ENCODE data around the gene CRYBA1. TPM values are rescaled to one million over a fixed set of nuclear protein-coding genes. Genes with fewer than 3 reads are reported as not detected.

The CRYBA1 gene, protein sequence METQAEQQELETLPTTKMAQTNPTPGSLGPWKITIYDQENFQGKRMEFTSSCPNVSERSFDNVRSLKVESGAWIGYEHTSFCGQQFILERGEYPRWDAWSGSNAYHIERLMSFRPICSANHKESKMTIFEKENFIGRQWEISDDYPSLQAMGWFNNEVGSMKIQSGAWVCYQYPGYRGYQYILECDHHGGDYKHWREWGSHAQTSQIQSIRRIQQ
- not detected in 2 replicates for total RNA-seq

DNA sequence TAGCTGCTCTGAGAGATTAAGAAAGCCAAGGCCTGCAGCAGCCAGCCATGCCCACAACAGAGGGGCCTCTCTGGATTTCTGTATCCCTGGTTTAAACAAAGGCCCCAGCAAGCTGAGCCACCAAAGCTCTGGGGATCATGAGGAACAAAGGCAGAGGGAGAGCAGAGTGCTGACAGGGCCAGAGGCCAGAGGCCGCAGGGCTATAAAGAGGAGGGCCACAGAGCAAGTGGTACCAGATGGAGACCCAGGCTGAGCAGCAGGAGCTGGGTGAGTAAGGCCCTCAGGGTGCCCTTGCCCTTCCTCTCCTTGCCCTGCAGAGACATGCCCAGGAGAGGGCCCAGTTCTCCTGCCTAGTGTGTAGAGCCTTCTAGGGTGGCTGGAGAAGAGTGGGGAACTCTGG, at the start of gene CRYBA1:
CRYBA1 (plus strand) TSS at position 232 of the 400 bp plus-strand sequence; CDS start at position 237, 5 bp downstream.

DNA sequence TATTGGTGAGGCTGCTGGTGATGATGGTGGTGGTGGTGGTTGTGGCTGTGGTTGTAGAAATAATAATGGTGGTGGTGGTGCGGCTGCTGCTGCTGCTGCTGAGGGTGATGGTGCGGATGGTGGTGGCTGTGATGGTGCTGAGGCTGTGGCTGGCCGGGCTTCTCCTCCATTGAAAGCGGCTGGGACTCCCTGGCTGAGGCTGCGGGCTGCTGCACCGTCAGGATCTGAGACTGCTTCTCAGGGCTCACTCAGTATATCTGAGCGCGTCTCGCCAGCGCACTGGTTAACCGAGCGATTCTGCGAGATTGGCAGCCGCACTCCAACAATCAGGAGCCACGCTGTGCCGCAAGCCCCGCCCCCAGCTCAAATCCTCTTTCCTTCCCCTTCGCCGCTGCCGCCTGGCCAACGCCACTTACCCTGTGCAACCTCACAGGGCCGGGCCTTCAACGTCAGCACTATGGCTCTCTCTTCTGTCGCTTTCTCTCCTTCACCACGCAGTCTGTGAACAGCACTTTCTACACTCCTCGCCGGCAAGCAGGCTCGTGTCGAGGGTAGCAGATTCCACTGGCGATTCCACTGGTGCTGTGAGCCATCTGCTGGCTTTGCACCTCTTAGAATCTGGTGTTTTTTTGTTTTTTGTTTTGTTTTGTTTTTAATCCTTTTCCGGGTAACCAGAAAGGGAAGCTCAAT, 47.4 kb downstream of the CRYBA1 start, which contains the start of gene NUFIP2:
NUFIP2 (minus strand) TSS at position 259 of the 690 bp plus-strand sequence; CDS start at position 170, 89 bp downstream.

Other genes starting within 250 kb of the CRYBA1 start
- gene SEZ6, start 240.8 kb upstream of the CRYBA1 start, total RNA-seq = not detected in 2 replicates
- 0.34 and 1.1 TPM in 2 replicates for gene PIPOX, start 203.7 kb upstream of the CRYBA1 start, total RNA-seq
- 14.2 and 17.0 TPM in 2 replicates for gene MYO18A, start 66.5 kb upstream of the CRYBA1 start, total RNA-seq
- 22.7 and 25.4 TPM in 2 replicates for gene NUFIP2, start 47.3 kb downstream of the CRYBA1 start, total RNA-seq
- gene TAOK1, start 143.5 kb downstream of the CRYBA1 start, total RNA-seq = 48.0 and 73.0 TPM in 2 replicates